H1 (cell line): ENCODE results near the gene MGMT. TPM values are rescaled to one million over a fixed set of nuclear protein-coding genes. Genes with fewer than 3 reads are reported as not detected.

ENCODE experiments used
- CTCF ChIA-PET: fragments of 300-600 bp; sonication (Branson Sonifier 250); formaldehyde crosslinking; loops from one replicate; lab custom pipeline; 2021; ENCODE audit not compliant: partially characterized antibody; lab: Charles Lee
- POLR2A ChIA-PET: fragments of 300-600 bp; sonication (Branson Sonifier 250); formaldehyde crosslinking; loops from one replicate; lab custom pipeline; 2021; ENCODE audit warnings: inconsistent platforms; ENCODE audit not compliant: partially characterized antibody; lab: Charles Lee
- DNase-seq, 2 experiments: peaks; one replicate each; pipeline versions ENCODE4 v3.0.0 to v3.0.0-alpha.2; 2010 to 2022; ENCODE audit warnings: low spot score in 2 of 2, low read depth in 1 of 2, mixed read lengths in 1 of 2
- FAIRE-seq: peaks from 2 replicates; lab custom pipeline; 2011; peaks lifted over from hg19 to GRCh38; lab: Jason Lieb, UNC
- H2AFZ ChIP-seq: 2 replicates; pipeline ENCODE4 v1.8.1; 2012; ENCODE audit warnings: low read length, inconsistent platforms
- H2AK5ac ChIP-seq: 2 replicates; pipeline ENCODE4 v1.6.1; 2013; ENCODE audit warnings: low read depth, low read length
- H2BK120ac ChIP-seq: replicated peaks from 2 replicates; pipeline ENCODE3; 2013; ENCODE audit warnings: low read depth, low read length, inconsistent platforms
- H2BK12ac ChIP-seq: 2 replicates; pipeline ENCODE4 v1.6.1; 2013; ENCODE audit warnings: low read depth, low read length
- H2BK15ac ChIP-seq: 2 replicates; pipeline ENCODE4 v1.6.1; 2013; ENCODE audit warnings: low read length
- H2BK20ac ChIP-seq: 2 replicates; pipeline ENCODE4 v1.6.1; 2013; ENCODE audit warnings: low read length
- H2BK5ac ChIP-seq: 2 replicates; pipeline ENCODE4 v1.6.1; 2013; ENCODE audit warnings: low read depth, low read length
- H3K14ac ChIP-seq: 2 replicates; pipeline ENCODE4 v1.6.1; 2013; ENCODE audit warnings: inconsistent platforms; ENCODE audit not compliant: insufficient read length
- H3K18ac ChIP-seq: 2 replicates; pipeline ENCODE4 v1.6.1; 2013; ENCODE audit warnings: low read length; ENCODE audit errors: extremely low read depth
- H3K23ac ChIP-seq: 2 replicates; pipeline ENCODE4 v1.6.1; 2013; ENCODE audit warnings: inconsistent platforms; ENCODE audit not compliant: insufficient read length
- H3K23me2 ChIP-seq: 2 replicates; pipeline ENCODE4 v1.6.1; 2013; ENCODE audit warnings: low read depth, low read length
- H3K27ac ChIP-seq: 2 replicates; pipeline ENCODE4 v1.6.1; 2011; ENCODE audit warnings: low read depth, low read length, inconsistent platforms
- H3K27me3 ChIP-seq, 4 experiments: replicated peaks in 1 of 4; 1 replicate in 1 of 4; 2 replicates in 3 of 4; pipeline versions ENCODE4 v1.6.1 to v1.8.1; 2011 to 2013; ENCODE audit warnings: low read length in 3 of 4, mild to moderate bottlenecking in 3 of 4, inconsistent platforms in 2 of 4, mixed read lengths in 2 of 4, moderate library complexity in 1 of 4; ENCODE audit not compliant: control insufficient read depth in 3 of 4, insufficient read depth in 3 of 4; ENCODE audit errors: extremely low read depth in 1 of 4
- H3K36me3 ChIP-seq, 4 experiments: 2 replicates each; pipeline versions ENCODE4 v1.6.1 to v1.8.1; 2011 to 2013; ENCODE audit warnings: mild to moderate bottlenecking in 4 of 4, low read length in 3 of 4, moderate library complexity in 2 of 4, control low read depth in 1 of 4, inconsistent platforms in 1 of 4; ENCODE audit not compliant: insufficient read depth in 4 of 4, control insufficient read depth in 2 of 4
- H3K4ac ChIP-seq: replicated peaks from 2 replicates; pipeline ENCODE3; 2013; ENCODE audit warnings: low read length, low read depth, mixed read lengths, inconsistent platforms; ENCODE audit not compliant: insufficient read length
- H3K4me1 ChIP-seq, 4 experiments: replicated peaks in 1 of 4; 1 replicate in 1 of 4; 2 replicates in 3 of 4; pipeline versions ENCODE4 v1.6.1 to v1.8.1; 2011 to 2013; ENCODE audit warnings: low read length in 3 of 4, inconsistent platforms in 2 of 4, mixed read lengths in 1 of 4; ENCODE audit not compliant: insufficient read depth in 4 of 4, control insufficient read depth in 3 of 4
- H3K4me2 ChIP-seq, 2 experiments: 2 replicates each; pipeline versions ENCODE4 v1.6.1 to v1.8.1; 2011 to 2013; ENCODE audit warnings: low read depth in 2 of 2, low read length in 2 of 2, control low read depth in 1 of 2, inconsistent platforms in 1 of 2, mild to moderate bottlenecking in 1 of 2; ENCODE audit not compliant: insufficient read depth in 1 of 2
- H3K4me3 ChIP-seq, 4 experiments: fragments of 200-600, 300-600 bp in 1 of 4; sonication (generic), shearing (Covaris generic), sonication (Bioruptor Twin) in 1 of 4; 2 replicates each; pipeline versions ENCODE4 v1.5.1 to v1.8.1; 2011 to 2016; ENCODE audit warnings: low read length in 4 of 4, low read depth in 3 of 4, control low read depth in 2 of 4, inconsistent platforms in 2 of 4, mild to moderate bottlenecking in 2 of 4, mixed read lengths in 1 of 4, moderate library complexity in 1 of 4; ENCODE audit not compliant: insufficient read depth in 2 of 4; ENCODE audit errors: extremely low read depth in 1 of 4
- H3K56ac ChIP-seq: replicated peaks from 2 replicates; pipeline ENCODE3; 2013; ENCODE audit warnings: low read depth, mild to moderate bottlenecking, mixed read lengths, low read length, inconsistent platforms; ENCODE audit not compliant: insufficient read length
- H3K79me1 ChIP-seq: 2 replicates; pipeline ENCODE4 v1.6.1; 2013; ENCODE audit warnings: low read depth, low read length, control low read depth
- H3K79me2 ChIP-seq, 2 experiments: 2 replicates each; pipeline versions ENCODE4 v1.6.1 to v1.8.1; 2012 to 2013; ENCODE audit warnings: low read length in 2 of 2, mild to moderate bottlenecking in 2 of 2, inconsistent platforms in 1 of 2; ENCODE audit not compliant: insufficient read depth in 2 of 2, control insufficient read depth in 1 of 2
- H3K9ac ChIP-seq, 4 experiments: replicated peaks in 1 of 4; 1 replicate in 1 of 4; 2 replicates in 3 of 4; pipeline versions ENCODE4 v1.6.1 to v1.8.1; 2011 to 2013; ENCODE audit warnings: low read depth in 3 of 4, low read length in 3 of 4, control low read depth in 2 of 4, mild to moderate bottlenecking in 2 of 4, moderate library complexity in 2 of 4, inconsistent platforms in 1 of 4; ENCODE audit errors: extremely low read depth in 1 of 4
- H3K9me3 ChIP-seq, 2 experiments: 2 replicates each; pipeline versions ENCODE4 v1.6.1 to v1.8.1; 2012 to 2013; ENCODE audit warnings: mild to moderate bottlenecking in 2 of 2, moderate library complexity in 2 of 2, control low read depth in 1 of 2, inconsistent platforms in 1 of 2, low read depth in 1 of 2, low read length in 1 of 2, mixed read lengths in 1 of 2; ENCODE audit not compliant: insufficient read depth in 2 of 2
- H4K20me1 ChIP-seq, 2 experiments: replicated peaks in 1 of 2; 2 replicates each; pipeline versions ENCODE3 to v1.8.1; 2011 to 2013; ENCODE audit warnings: inconsistent platforms in 2 of 2, low read length in 2 of 2, mild to moderate bottlenecking in 1 of 2; ENCODE audit not compliant: insufficient read depth in 2 of 2, control insufficient read depth in 1 of 2
- H4K5ac ChIP-seq: 2 replicates; pipeline ENCODE4 v1.6.1; 2013; ENCODE audit warnings: low read length, low read depth, mixed read lengths, inconsistent platforms; ENCODE audit not compliant: insufficient read length
- H4K8ac ChIP-seq: 2 replicates; pipeline ENCODE4 v1.8.0; 2013; ENCODE audit warnings: mild to moderate bottlenecking, moderate library complexity, low read length, inconsistent platforms; ENCODE audit not compliant: insufficient read depth; ENCODE audit errors: extremely low read depth
- H4K91ac ChIP-seq: replicated peaks from 2 replicates; pipeline ENCODE3; 2013; ENCODE audit warnings: low read length, mixed read lengths, inconsistent platforms; ENCODE audit not compliant: insufficient read length
- ATF2 ChIP-seq: IDR thresholded peaks from 2 replicates; pipeline ENCODE4 v1.6.1; 2012; ENCODE audit warnings: low read length, inconsistent platforms
- BCL11A ChIP-seq, 2 experiments: IDR thresholded peaks; one replicate each; pipeline ENCODE4 v1.6.1; 2011; ENCODE audit warnings: low read depth in 2 of 2, low read length in 2 of 2, mild to moderate bottlenecking in 2 of 2
- EZH2 ChIP-seq: fragments of 200-600 bp; sonication (generic); IDR thresholded peaks from 2 replicates; pipeline ENCODE4 v1.7.1; 2012; ENCODE audit warnings: low read depth, mild to moderate bottlenecking, moderate library complexity, low read length, inconsistent platforms; ENCODE audit not compliant: severe bottlenecking
- GTF2F1 ChIP-seq: IDR thresholded peaks from 2 replicates; pipeline ENCODE4 v1.6.1; 2012; ENCODE audit warnings: low read depth, low read length, improper control_type of control experiment, borderline replicate concordance
- JUN ChIP-seq: IDR thresholded peaks from 2 replicates; pipeline ENCODE4 v1.6.1; 2011; ENCODE audit warnings: low read depth, mild to moderate bottlenecking, improper control_type of control experiment, low read length
- MAX ChIP-seq: IDR thresholded peaks from 2 replicates; pipeline ENCODE4 v1.6.1; 2012; ENCODE audit warnings: inconsistent platforms
- NRF1 ChIP-seq: IDR thresholded peaks from 2 replicates; pipeline ENCODE4 v1.6.1; 2011; ENCODE audit warnings: mild to moderate bottlenecking, low read depth, low read length, improper control_type of control experiment
- RBBP5 ChIP-seq: IDR thresholded peaks from 2 replicates; pipeline ENCODE4 v1.7.1; 2012; ENCODE audit warnings: low read depth, mild to moderate bottlenecking, inconsistent platforms, low read length, moderate library complexity, borderline replicate concordance
- RFX5 ChIP-seq: IDR thresholded peaks from 2 replicates; pipeline ENCODE4 v1.6.1; 2011; ENCODE audit warnings: low read depth, low read length, improper control_type of control experiment, borderline replicate concordance
- YY1 ChIP-seq: IDR thresholded peaks from 2 replicates; pipeline ENCODE4 v1.6.1; 2011; ENCODE audit warnings: low read depth, mild to moderate bottlenecking, low read length
- ZNF274 ChIP-seq: IDR thresholded peaks from 2 replicates; pipeline ENCODE4 v1.7.0; 2012; ENCODE audit warnings: low read length, borderline replicate concordance; ENCODE audit errors: extremely low read depth
- WGBS, 2 experiments: shearing (Covaris generic) in 1 of 2; methylation state at CpG; one replicate each; pipeline versions ENCODE4 v1.1.6 to v1.1.7; 2013 to 2015; ENCODE audit warnings: low lambda C conversion rate in 2 of 2, mixed read lengths in 2 of 2, inconsistent platforms in 1 of 2, low coverage in 1 of 2, missing lambda C conversion rate in 1 of 2; ENCODE audit not compliant: insufficient replicate concordance in 2 of 2, insufficient coverage in 1 of 2, insufficient read length in 1 of 2; ENCODE audit errors: extremely low coverage in 1 of 2, missing lambda C conversion rate in 1 of 2; 5-methylcytosine and 5-hydroxymethylcytosine counted together
- polyA plus RNA-seq, 7 experiments: library from polyadenylated mRNA; depleted of rRNA in 3 of 7; stranded (reverse) in 5 of 7; unstranded in 2 of 7; fragments of >200 nt in 5 of 7; fragments of 200-250 nt in 2 of 7; gene quantifications; 1 replicate in 5 of 7; 2 replicates in 1 of 7; 4 replicates in 1 of 7; pipeline versions ENCODE4 v1.2.1 to v1.2.3, GENCODE V29; 2011 to 2013; ENCODE audit warnings: missing spikeins in 2 of 7, mixed read lengths in 2 of 7
- total RNA-seq: library from RNA; stranded (reverse); fragmentation: NEBNext Ultra II Directional; extraction: Animal tissue kit (Norgen Biotek cat#: 25700); gene quantifications from 2 replicates; pipeline ENCODE4 v1.2.1, GENCODE V29; 2021

Gene MGMT
- total and polyA plus RNA-seq, 2 of the 8 experiments (the other 6 are each of a cell fraction or from before 2014, with no cell fraction given) = 9.9 to 10.7 TPM

GRCh38 chr10:129727495-129727894, 260.5 kb downstream of the MGMT start:
- Histone ChIP-seq H3K27me3 (no peaks in the 10 kb centered on the region), H3K4ac (no peak overlapping the region), H4K91ac (no peak overlapping the region), H2BK120ac (no peak overlapping the region), H3K36me3 (no peaks in the 10 kb centered on the region), H3K23me2 (no peaks in the 10 kb centered on the region), H2BK20ac (no peak overlapping the region), H2BK5ac (no peak overlapping the region), H3K27ac (no peak overlapping the region), H3K18ac (no peak overlapping the region), H2AFZ (no peak overlapping the region), H3K9me3 (peaks cover 8 to 20% of the 10 kb centered on the region in 2 experiments; a peak in 3 of 4 replicates), H2BK12ac (no peak overlapping the region), H4K5ac (no peak overlapping the region), H4K8ac (no peak overlapping the region), H3K56ac (no peak overlapping the region), H2AK5ac (no peak overlapping the region), H3K9ac (no peak overlapping the region), H4K20me1 (no peaks in the 10 kb centered on the region), H3K4me1 (peaks cover 0 to 5% (median under 1%) of the 10 kb centered on the region in 4 experiments; a peak in 4 of 7 replicates), H3K14ac (no peak overlapping the region), H3K4me3 (no peak overlapping the region), H3K79me2 (no peaks in the 10 kb centered on the region), H3K79me1 (no peaks in the 10 kb centered on the region), H3K23ac (no peak overlapping the region), H2BK15ac (peak overlapping the region; percentile 18; the same call in 1 of the 2 replicates), H3K4me2 (no peak overlapping the region)
- ChIA-PET CTCF (interaction anchor here (1.1 kb wide), 1 partner anchor 65 kb away, joined by 3 read pairs; no protein-coding TSS in a partner anchor), POLR2A (interaction anchor here (0.5 kb wide), 1 partner anchor 65 kb away, joined by 3 read pairs; no protein-coding TSS in a partner anchor)
- DNase-seq = no peak
- FAIRE-seq = no peak
- 90% methylated on average over 4 of the region's 4 CpGs; no CpG with 5 or more reads in 1 of the 2 experiments for WGBS, 2 experiments
- no peak for TF ChIP-seq NRF1
- TF ChIP-seq YY1 = no peak
- no peak for TF ChIP-seq GTF2F1
- TF ChIP-seq ZNF274 = no peak
- TF ChIP-seq BCL11A (IDR thresholded peaks at IDR 0.05; ENCODE audit: low read depth in 2 of 2, low read length in 2 of 2) = no peak
- TF ChIP-seq JUN = no peak
- TF ChIP-seq RFX5 = no peak
- TF ChIP-seq RBBP5 = no peak
- TF ChIP-seq ATF2 = no peak
- TF ChIP-seq MAX = no peak
- TF ChIP-seq EZH2 = no peak
